GM21737 (cell line): ENCODE results near the gene SETD6.
"Not testable (repeated sequence)": the region's sequence is repeated elsewhere in the genome, so short reads cannot be mapped to it uniquely, and the experiment has no call there.

Experiments
- ATAC-seq: cut with Tn5 transposase; IDR thresholded peaks from one replicate; pipeline ENCODE4 v1.9.1; 2021; ENCODE audit warnings: mild to moderate bottlenecking, moderate library complexity; ENCODE audit not compliant: unreplicated experiment

The SETD6 gene

DNA sequence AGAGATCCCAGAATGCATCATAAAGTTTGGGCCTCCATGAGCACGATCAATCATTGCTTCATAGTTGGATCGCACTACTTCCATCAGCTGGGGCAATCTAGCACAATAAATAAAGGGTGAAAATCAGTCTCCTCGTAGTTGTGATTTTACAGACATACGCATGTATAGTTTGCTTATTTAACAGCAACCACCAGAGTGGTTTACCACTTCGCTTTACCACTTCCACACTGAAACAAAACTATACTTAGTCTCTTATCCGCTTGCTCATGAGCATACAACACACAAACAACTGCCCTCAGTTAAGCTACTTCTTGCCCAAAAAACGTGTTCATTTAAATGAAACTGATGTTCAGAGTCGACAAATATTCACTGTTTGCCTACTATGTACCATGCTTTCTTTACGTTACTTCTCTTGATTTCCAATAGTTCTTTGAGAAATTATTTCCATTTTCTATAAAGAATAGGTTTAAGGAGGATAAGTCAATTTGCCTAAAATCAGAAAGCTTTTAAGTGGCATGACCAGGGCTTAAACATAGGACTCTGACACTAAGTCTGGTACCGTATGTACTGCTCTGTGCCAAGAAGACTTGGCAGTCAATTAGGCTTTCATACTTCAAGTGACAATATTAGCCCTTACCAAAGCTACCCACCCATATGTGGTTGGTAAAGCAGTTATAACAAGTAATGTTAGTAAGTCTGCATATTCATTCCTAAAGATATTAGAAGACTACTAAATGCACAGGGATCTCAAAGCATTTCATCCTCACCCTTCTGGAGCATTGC lies 22.0 kb downstream of the SETD6 start:
- no peak for ATAC-seq

DNA sequence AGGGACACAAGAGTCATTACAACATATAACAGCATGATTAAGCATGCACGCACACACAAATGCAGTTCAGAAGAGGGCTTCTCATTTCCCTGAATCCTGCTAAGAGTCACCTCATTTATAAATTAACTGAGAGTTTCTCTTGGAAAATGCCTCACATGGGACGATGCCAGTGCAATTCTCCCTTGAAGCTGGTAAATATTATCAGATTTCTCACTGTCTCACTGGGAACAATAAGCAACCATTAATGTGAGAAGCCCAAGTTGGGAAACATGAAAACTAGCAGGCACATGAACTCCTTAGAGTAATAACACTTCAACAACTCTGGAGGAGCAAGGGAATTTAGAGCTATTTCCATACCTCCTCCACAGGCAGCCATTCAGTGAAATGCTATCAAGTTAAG lies 26.4 kb downstream of the SETD6 start:
- ATAC-seq: no peak

DNA sequence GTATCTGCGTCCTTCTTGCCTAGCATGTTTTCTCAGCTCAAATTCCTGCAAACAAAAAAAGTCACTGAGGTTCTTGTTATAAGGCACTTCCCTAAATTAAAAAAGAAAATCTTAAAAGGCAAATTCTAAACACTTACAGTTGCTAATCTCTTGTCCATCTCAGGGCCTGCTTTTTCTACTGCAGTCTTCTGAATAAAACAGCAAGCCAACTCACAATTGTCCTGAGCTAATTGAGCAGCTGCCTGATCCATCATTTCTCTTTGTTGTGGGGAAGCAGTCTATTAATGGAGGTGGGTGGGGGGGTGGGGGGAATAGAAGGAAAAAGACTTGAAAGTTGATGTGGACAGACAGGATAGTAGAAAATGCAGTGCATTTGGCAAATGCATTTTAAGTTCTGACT lies 27.0 kb downstream of the SETD6 start:
- no peak for ATAC-seq

DNA sequence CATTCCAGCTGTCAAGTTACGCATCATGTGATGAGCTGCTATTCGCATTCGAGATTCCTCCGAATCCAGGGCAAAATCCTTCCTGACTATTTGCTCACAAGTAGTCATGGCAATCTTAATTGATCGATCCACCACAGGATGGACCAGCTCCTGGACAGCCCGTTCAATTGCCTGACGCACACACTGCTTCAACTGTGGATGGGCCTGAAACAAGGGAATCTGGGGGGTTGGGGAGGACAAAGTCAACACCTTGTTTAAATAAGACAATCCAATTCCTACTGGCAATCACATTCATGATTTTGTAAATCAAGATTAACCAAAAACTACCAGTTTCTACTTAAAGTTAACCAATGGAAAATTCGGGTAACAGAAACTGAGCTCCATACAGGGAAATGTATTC lies 28.4 kb downstream of the SETD6 start:
- no peak for ATAC-seq

DNA sequence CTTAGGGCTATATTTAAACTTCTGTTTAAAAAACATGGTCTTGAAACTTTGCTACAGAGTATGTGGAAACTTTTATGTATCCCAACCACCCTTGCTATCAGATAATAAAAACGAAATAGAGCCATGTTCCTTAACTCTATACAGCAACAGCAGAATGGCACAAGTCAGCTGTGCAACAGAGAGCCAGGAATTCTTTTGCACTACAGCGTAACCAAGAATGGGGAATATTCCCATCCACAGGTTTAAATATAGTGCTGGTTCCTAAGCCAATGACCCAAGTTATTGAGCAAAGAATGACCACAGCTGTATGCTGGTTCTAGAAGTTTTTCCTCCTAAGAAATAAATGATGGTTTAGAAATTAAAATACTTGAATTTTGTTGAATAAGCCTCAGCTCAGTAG lies 33.1 kb downstream of the SETD6 start:
- no peak for ATAC-seq

DNA sequence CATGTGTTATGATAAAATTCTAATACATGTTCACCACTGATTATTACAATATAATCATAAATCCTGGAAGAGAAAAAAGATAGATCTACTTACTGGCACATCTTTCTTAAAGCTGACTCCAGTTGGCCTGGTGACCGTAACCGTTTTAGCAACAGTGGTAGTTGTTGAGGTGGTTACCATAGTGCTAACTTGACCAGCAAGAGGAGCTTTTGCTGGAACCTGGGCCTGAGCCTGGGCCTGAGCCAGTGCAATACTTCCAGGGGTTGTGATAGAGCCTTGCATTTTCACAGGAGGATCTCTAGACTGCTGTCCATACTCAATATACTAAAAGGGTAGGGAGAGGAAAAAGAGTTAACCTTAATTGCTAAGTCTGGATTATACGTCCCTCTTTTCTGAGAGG lies 36.2 kb downstream of the SETD6 start:
- no peak for ATAC-seq

DNA sequence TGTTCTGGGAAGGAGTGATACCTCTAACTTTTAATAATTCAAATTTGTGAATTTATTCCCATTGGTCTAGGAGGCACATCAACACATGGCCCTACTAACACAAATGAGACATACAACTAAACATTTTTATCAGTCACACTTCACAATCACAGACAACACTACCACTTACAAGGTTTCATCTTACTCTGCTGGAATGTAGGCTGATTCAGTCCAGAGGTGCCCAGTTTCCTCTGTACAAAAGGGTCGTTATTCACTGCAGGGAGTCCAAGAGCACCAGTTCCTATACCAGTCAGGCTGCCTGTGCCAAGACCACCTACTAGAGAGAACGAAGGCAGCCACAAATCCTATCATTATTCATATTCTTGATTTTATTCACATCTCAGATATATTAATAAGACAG lies 41.4 kb downstream of the SETD6 start:
- ATAC-seq: no peak

DNA sequence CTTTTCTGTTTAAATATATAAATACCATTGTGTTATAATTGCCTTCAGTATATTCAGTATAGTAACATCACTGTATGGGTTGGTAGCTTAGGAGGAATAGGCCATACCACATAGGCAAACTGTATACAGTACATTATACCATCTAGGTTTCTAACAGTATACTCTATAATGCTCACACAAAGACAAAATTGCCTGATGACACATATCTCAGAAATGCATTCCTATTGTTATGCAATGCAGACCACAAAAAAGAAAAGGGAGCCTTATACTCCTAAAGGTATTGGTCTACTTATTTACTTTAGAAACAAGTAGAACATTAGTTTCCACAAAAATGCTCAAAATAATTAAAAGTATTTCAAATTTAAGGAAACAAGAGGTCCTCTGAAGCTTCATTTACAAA lies 47.9 kb downstream of the SETD6 start:
- no peak for ATAC-seq

DNA sequence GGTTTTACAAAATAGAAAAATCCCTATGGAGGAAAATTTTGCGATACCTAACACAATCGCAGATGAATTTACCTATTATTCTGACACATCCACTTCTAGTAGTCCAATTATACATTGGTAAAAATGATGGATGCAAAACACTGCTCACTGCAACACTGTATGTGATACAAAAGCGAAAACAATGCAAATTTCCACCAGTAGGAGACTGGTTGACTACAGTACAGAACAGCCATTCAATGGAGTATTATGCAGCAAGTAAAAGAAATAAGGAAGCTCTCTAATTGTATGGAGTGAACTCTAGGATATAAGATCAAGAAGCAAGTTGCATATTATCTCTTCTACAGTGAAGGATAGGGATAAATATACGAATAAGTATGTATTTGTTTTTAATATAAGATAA lies 48.5 kb downstream of the SETD6 start:
- no peak for ATAC-seq

DNA sequence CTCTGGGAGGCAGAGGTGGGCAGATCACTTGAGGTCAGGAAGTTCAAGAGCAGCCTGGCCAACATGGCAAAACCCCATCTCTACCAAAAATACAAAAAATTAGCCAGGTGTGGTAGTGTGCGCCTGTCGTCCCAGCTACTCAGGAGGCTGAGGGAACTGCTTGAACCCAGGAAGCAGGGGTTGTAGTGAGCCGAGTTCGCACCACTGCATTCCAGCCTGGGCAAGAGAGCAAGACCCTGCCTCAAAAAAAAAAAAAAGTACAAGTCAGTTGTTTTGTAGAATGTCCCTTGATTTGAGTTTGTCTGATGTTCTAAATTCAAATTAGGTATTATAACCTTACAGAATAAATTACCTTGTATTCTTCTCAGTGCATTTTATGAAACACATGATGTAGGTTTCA lies 50.4 kb downstream of the SETD6 start:
- not testable (repeated sequence) for ATAC-seq
